Tibial nerve (tissue), 4 donors: ENCODE results near the gene CYFIP2.

Experiments
- CTCF ChIP-seq, 5 experiments: fragments of 200-600 bp in 3 of 5; fragments of 450-650 bp in 2 of 5; sonication (generic) in 3 of 5; IDR thresholded peaks; one replicate each; pipeline ENCODE4 v1.5.1; 2016 to 2019; ENCODE audit warnings: antibody characterized with exemption in 5 of 5, mild to moderate bottlenecking in 3 of 5, moderate library complexity in 2 of 5
- EP300 ChIP-seq, 2 donors: sonication (generic); formaldehyde crosslinking; IDR thresholded peaks; one replicate each; pipeline ENCODE4 v1.6.1; 2017; ENCODE audit warnings: antibody characterized with exemption in 2 of 2, mild to moderate bottlenecking in 1 of 2
- POLR2A ChIP-seq, 2 donors: fragments of 450-650 bp; IDR thresholded peaks; one replicate each; pipeline ENCODE4 v1.6.1; 2017; ENCODE audit warnings: antibody characterized with exemption in 2 of 2, mild to moderate bottlenecking in 2 of 2, moderate library complexity in 2 of 2

DNA sequence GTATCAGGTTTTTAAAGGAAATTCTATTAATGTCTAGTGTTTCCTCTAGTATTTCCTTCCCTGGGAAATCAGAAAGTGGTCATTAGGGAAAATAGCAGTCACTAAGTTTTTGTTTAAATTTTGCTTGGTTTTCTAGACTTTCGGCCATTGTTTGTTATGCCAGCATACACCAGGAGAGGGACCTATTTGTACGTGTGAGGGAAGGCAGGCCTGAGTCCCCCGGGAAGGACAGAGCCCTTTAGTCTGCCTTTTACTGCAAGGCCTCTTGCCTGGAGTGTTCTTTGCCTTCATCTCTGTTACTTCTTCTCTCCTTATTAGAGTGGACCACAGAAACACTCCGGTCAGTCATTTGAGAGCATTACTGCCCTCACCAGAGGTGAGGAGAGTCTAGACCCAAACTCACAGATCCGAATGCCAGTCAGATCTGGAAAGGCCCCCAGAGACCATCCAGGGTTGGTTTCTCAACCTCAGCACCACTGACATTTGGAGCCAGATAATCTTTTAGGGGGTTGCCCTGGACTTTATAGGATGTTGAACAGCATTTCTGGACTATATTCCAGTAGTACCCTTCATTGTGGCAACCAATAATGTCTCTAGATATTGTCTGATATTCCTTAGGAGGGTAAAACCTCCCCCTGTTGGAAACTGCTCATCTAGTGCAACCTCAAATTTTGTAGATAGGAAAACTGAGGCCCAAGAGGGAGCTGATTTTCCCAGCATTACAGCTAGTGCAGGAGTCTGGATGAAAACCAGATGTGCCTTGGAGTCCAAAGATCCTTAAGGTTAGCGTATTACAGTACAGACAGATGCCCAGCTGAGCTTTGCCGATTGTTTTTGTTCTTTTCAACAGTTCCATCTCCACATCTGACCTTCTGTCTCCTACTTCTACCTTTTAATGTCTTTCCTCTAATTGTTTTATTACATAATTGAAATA, 101.1 kb downstream of the CYFIP2 start:
- TF ChIP-seq CTCF (IDR thresholded peaks at IDR 0.05) (peak in 4 of 5 experiments; percentile 18 to 57 (median 28)), EP300 (IDR thresholded peaks at IDR 0.05) (no peak), POLR2A (IDR thresholded peaks at IDR 0.05) (no peak)
